ACHN (cell line): ENCODE measurements around the gene NFASC.
A peak's percentile ranks its signal among the peaks of the same experiment; 100 is the strongest.

Experiments used
- DNase-seq: peaks from one replicate; pipeline ENCODE4 v3.0.0-alpha.2; 2015
- in situ Hi-C: cut with HindIII; loops from 2 replicates; pipeline ENCODE4 v1.10.0; 2017; ENCODE audit warnings: low sequenced_read_pairs, low pct_ligation_motif_present, low pct_unique_long_range_greater_than_20kb

Gene NFASC

DNA sequence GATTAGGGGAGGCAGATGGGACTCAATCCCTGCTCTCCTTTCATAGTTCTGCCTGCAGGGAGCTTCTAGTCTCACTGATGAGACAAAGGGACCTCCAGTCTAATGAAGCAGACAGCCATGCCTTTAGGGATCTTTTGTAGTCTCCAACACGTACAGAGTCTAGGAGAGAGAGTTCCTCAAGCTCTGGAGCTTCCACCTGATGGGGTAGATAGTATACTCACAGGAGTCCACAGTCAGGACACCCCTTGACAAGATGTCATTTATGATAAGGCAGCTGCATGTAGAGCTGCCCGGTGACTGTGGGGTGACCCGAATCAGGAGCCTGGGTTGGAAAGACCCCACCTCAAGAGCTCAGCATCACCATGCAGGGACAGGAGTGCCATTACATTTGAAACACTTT, 117.0 kb downstream of the NFASC start:
- in situ Hi-C loops: no loop called here

DNA sequence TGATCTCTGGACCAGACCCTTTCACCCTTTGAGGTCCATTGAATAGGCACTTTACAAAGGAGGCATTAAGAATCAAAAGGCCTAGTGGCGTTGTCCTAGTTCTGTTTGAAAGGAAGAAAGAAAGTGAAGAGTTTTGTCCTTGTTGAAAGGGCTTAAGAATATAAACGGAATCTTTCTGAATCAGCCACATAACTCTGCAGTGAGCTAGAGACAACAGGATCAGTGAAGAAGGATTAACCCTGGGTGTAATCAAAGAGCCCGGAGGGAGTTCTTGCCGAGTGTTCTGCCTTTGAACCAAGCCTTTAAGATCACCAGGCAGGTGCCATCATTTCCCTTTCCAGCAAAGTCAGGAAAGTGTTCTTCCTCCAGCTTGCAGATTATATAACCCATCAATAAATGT, 117.5 kb downstream of the NFASC start:
- in situ Hi-C loops: no loop called here
- no peak for DNase-seq

More for the DNA sequence above, 117.0 kb downstream of the NFASC start:
- no peak for DNase-seq

- in situ Hi-C loops: no loop called here
- DNase-seq: peak; percentile 71
These were observed 118.8 kb downstream of the NFASC start for GRCh38 chr1:204989266-204990058.

DNA sequence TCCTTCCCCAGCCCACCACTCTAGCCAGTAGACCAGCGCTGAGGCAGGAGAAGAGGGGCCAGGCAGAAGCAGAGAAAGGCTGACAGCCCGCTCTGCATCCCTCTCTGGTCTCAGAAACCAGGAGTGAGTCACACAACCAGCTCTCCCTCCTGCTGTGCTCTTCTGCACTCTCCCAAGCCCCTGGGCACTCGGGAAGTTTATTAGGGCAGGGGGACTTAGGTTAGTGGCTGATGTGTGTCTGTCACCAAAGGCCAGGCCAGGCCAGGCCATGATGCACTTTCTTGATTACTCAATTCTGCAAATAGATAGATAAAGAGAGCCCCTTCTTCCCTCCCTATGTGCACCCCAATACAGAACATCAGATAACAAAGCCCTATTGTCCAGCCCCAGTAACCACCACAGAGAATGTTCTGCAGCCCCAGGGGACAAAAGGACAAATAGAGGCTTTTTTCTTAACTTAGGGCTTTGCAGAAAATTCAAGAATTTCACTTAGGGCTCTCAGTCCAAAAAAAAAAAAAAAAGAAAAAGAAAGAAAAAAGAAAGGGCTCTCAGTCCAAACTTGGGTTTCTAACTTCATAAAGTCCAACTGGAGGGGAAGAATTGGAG, 119.5 kb downstream of the NFASC start:
- no peak for DNase-seq
- in situ Hi-C loops: no loop called here

DNA sequence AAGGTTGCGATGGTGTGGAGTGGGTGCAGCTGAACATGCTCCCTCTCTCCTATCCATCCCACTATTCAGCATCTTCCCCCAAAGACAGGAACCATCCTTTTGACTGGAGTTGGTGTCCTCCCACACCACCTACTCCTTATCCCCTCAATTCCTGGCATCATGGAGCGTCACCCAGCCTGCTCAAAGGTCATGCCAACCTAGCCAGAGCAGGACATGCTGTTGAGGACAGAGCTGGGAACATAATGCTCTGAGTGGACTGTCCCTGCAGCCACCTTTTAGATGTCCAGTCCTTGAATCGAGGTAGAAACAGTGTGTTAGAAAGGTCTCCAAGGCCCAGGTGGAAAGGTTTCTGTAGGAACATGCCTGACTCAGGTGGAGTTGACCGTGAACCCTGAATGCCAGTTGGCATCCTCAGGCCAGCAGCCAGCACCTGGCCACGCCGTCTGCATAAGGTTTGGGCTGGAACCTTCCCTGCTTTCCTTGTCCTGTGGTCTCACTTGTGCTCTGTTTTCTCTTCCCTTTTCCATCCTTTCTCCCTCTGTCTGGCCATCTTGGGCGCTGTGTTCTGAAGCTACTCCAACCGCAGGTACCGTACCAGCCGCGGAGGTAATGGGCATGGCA, 120.2 kb downstream of the NFASC start:
- DNase-seq: no peak
- in situ Hi-C loops: no loop called here

GRCh38 chr1:204991342-204991844, 120.7 kb downstream of the NFASC start:
- in situ Hi-C loops: no loop called here
- DNase-seq: no peak

GRCh38 chr1:204992201-204992997, 121.7 kb downstream of the NFASC start:
- in situ Hi-C loops: no loop called here
- no peak for DNase-seq

- DNase-seq: no peak
- in situ Hi-C loops: no loop called here
These were observed 122.3 kb downstream of the NFASC start for GRCh38 chr1:204992998-204993314.

GRCh38 chr1:204994086-204994862, 123.6 kb downstream of the NFASC start:
- in situ Hi-C loops: no loop called here
- no peak for DNase-seq

DNA sequence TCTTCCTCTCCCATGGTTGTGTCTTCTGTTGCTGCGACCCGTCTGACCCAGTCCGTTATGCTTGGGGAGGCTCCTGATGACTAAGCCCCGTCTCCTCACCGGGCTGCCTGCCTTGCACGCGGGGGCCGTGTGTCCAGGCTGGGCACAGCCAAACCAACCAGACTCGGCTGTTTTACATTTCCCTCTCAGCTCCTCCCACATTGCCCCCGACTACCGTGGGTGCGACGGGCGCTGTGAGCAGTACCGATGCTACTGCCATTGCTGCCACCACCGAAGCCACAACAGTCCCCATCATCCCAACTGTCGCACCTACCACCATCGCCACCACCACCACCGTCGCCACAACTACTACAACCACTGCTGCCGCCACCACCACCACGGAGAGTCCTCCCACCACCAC, 126.3 kb downstream of the NFASC start:
- DNase-seq: no peak
- in situ Hi-C loops: no loop called here

- DNase-seq: no peak
- in situ Hi-C loops: no loop called here
These were observed 127.1 kb downstream of the NFASC start for GRCh38 chr1:204997591-204998355.

- in situ Hi-C loops: no loop called here
These were observed 130.5 kb downstream of the NFASC start for GRCh38 chr1:205001162-205001561.

GRCh38 chr1:205002705-205003104, 132.0 kb downstream of the NFASC start:
- no peak for DNase-seq
- in situ Hi-C loops: no loop called here

More at GRCh38 chr1:205001162-205001561, 130.5 kb downstream of the NFASC start:
- no peak for DNase-seq

DNA sequence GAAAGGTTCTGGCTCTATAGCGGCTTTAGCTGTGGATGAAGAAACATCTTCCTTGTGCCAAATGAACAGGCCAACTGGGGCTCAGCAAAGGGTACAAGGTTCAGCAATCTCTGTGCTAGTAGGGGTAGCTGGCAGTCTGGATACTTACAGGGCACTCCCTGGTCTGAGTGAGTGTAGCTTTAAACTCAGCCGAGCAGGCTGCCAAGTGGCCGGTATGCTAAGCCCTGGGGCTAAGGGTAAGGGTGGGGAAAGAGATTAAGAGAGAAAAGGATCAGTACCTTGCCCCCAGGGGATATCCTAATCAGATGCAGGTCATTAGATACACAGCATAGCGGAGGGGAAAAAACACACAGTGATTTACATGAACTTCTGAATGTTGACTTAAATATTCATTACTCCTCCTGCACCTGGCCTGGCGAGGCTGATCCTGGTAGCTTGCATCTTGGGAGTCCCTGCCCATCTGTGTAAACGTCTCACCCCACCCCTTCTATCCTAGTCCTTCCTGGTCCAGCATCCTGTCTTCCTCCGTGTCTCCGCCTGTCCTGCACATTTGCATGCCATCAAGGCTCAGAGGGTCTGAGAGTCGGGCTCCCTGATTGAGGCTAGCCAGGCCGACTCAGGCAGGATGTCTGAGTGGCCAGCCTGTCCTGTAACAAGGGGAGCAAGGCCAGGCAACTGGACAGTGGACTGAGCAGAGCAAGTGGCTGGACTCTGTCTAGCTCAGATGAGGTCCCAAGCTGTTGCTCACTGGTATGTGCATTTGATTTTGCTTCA, 132.9 kb downstream of the NFASC start:
- in situ Hi-C loops: no loop called here
- DNase-seq: no peak

- in situ Hi-C loops: no loop called here
- no peak for DNase-seq
These were observed 133.7 kb downstream of the NFASC start for GRCh38 chr1:205004351-205004750.

DNA sequence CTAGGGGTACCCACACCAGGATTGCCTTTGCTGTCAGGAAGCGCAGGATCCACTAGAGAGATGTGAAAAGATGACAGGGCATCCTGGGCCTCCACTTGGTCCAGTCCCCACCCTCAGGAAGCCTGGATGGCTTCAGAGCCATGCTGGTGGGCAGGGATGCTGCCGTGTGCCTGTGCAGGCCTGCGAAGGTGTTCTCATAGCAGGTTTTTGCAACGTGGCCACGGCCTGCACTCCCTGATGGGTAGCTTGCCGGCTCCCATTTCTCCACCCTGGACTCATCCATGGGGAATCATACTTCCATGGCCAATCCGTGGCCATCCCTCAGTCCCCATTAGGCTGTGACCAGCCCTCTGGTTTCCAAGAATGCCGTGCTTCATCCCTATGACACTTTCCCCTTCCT, 138.2 kb downstream of the NFASC start:
- in situ Hi-C loops: no loop called here
- DNase-seq: no peak

DNA sequence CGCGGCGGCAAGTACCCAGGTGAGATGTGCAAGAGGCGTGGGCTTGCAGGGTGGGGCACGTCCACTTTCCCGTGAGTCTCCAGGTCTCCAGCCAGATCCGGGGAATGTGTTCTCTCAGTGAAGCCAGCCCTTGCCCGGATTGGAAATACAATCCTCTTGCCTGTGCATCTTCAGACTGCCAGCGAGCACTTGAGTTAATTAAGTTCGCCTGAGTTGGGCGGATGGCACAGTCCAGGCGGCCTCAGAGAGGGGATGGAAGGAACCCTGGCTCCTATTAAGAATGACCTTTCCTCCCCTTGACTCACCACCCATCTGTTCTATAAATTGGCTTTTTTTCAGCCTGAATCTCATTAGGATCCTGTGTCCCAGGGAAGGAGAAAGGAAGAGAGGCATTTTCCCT, 139.0 kb downstream of the NFASC start:
- DNase-seq: no peak
- in situ Hi-C loops: no loop called here
